KBM-7 (cell line): ENCODE measurements around the gene ARHGEF33.
"Not testable (repeated sequence)": the region's sequence is repeated elsewhere in the genome, so short reads cannot be mapped to it uniquely, and the experiment has no call there.

Experiments used
- DNase-seq: peaks from one replicate; pipeline ENCODE4 v3.0.0-alpha.2; 2015
- in situ Hi-C: fragments of 300-500 bp; cut with MboI; formaldehyde crosslinking; loops from 2 replicates; pipeline ENCODE4 v1.14.3; 2020; ENCODE audit warnings: low sequenced_read_pairs, low pct_unique_long_range_greater_than_20kb, mixed read lengths

The ARHGEF33 gene

DNA sequence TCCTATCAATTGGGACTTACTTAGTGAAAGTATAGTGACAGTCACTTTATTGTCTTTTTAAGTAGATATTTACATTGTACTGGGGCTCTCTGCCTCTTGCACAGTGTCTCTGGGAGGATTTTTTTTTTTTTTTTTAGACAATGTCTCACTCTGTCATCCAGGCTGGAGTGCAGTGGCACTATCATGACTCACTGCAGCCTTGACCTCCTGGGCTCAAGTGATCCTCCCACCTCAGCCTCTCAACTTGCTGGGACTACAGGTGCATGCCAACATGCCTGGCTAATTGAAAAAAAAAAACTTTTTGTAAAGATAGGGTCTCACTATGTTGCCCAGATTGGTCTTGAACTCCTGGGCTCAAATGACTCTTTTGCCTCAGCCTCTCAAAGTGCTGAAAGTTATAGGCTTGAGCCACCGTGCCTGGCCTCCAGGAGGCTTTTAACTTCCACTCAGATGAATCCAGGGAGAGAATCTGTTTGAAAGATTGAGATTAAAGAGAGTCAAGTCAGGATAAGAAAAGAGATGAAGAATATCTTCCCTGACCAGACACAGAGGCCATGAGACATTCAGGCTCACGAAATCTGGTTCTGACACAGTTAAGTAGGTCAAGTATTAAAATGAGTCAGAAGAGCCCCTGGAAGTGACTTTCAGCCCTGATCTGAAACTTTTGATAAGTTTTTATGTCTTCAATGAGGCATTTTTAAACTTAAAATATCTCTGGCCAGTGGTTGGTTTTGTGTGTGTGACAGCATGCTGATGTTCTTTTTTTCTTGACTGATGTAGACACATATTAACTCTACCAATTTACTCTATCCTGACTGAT is 18.3 kb downstream of the ARHGEF33 start:
- DNase-seq: no peak
- in situ Hi-C loops: no loop called here

DNA sequence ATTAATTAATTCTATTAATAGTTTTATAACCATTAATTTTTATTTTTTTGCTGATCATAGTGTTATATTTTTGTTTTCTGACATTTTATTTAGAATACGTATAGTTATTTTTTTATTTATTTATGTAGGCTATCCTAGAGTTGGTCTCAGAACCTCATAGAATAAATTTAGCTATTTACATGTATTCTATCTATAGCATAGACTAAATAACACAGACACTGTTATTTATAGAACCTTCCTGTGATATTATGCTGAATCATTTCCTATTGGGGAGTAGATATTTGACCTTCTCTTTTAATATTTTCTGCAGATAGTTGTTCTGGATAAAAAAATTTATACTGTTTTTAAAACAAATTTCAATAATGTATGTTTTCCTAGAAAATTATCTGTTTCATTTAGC is 20.2 kb downstream of the ARHGEF33 start:
- in situ Hi-C loops: no loop called here

DNA sequence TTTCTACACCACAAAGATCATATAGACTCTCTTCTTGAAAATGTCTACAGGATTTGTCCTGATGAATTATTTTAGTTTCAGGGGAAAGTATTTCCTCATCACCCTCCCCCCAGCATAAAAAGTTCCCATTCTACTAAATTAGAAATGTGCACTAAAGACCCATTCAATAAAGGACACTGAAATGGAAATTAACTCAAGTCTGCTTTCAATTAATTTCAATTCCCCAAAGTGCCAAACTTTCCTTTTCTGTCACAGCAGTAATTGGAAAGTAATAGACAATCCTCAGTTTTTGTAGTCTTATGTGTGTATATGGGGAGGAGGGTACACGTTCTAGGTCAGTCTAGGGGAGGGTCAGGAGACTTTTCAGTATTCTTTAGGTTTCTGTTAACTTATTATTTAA is 21.5 kb downstream of the ARHGEF33 start:
- DNase-seq: no peak
- in situ Hi-C loops: no loop called here

More for the DNA sequence above, 20.2 kb downstream of the ARHGEF33 start:
- no peak for DNase-seq

DNA sequence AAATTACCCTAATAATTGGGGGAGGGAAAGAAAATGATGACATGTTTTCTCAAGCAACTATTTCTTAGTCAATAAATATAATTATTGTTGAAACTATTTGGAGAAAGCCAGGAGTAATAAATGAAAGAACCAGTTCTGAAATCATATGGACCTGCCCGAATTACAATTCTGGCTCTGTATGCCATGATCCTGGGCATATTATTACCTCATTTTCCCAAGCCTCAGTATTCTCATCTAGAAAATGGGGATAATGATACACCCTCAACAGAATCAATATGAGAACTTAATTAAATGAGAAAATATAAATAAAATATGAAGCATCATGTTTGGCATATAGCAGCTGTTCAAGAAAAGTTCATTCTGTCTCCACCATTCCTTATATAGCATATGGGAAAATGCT is 22.9 kb downstream of the ARHGEF33 start:
- in situ Hi-C loops: no loop called here
- no peak for DNase-seq

DNA sequence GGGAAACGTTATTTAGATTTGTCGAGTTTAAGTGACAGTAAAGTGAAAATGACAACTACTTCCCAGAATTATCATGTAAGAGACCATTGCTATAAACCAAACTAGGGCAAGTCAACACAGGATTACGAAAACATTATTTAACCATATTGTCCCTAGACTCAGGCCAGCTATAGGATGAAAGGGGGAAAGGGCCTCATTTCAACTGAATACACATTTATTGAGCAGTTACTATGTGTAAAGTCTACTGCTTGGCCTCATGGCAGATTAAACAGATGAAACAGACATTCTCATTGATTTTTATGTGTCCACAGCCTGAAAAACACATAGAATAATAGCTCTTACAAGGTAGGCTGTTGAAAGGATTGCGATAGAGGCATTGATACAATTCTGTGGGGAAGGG is 32.7 kb downstream of the ARHGEF33 start:
- no peak for DNase-seq
- in situ Hi-C loops: no loop called here

DNA sequence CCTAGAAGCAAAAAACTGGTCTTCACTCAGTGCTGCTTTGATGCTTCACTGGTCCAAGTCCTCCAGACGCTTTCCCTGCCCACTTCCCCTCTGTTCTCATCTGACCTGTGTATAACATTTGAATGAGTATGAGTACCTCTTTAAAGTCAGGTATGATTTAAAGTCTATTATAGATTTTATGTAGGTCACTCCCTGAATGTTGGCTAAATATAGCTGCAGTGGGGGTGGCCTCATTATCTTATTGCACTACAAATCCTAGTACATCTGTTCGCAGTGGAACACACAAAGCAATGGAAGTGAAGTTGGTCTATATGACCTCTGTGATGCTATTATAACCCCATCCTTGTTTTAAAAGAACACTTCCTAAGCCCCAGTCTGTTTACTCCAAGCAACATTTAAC is 33.2 kb downstream of the ARHGEF33 start:
- in situ Hi-C loops: no loop called here
- no peak for DNase-seq

DNA sequence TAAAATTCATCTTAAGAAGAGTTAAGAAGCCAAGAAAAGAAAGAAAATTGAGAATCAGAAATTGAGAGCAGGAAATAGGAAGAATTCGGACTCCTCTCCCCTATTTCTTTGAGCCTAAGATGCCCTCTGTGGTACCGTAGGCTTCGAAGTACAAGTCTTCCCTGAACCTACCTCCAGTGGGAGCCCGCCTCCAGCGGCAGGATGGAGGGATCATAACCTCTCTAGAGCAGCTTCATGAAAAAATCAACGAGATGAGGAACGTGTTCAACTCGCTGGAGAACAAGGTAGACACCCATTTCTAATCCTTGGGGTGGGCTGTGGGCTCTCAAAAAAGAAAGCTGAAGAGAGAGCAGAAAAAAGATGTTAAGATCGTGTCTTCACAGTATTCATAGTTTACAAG is 36.3 kb downstream of the ARHGEF33 start:
- DNase-seq: no peak
- in situ Hi-C loops: no loop called here

DNA sequence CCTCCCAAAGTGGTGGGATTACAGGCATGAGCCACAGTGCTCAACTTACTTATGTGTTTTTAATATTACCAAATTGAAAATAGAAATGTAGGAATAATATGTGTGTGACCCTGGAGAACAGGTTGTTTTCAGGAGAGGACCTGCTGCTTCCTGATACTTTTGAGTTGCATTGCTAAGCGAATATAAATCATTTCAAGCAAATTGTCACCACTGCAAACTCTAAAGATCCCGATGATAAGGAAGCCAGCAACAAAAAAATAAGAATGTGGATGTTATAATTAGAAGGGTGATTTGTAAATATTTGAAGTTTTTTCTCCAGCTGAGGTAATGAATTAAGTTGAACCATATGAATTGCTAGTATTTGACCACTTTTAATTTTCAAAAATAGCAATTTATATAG is 40.9 kb downstream of the ARHGEF33 start:
- in situ Hi-C loops: no loop called here
- no peak for DNase-seq

DNA sequence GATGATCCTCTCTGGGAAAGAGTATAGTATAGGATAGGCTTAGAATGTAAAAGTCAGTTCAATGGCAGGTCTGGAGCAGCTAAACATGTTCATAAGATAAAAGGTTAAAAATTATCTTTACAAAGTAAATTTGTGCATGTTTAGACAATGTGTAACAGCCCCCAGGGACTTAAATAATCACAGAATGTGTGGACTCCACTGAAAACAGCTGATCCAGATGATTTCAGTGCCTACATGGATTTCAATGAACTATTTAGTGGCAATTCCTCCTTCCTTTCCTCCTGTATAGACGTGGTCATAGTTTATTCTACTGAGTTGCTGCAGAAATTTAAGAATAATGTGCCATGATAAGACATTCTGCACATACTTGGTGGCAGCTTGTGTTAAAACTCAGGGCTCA is 42.9 kb downstream of the ARHGEF33 start:
- DNase-seq: no peak
- in situ Hi-C loops: no loop called here

DNA sequence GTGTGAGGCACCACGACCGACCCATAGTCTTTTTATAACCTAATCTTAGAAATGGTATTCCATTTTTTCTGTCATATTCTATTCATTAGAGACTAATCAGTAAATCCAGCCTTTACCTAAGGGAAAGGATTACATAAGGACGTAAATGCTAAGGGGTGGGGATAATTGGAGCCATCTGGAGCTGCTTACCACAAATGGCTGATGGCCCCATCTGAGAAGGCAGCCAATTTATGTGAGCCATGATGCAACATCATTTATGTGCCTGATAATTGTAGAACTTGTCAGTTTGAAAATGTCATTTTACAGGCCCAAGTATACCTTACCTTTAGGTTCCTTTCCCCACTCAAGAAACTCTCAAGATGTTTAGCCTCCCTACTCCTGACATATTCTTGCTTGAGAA is 44.0 kb downstream of the ARHGEF33 start:
- no peak for DNase-seq
- in situ Hi-C loops: no loop called here

DNA sequence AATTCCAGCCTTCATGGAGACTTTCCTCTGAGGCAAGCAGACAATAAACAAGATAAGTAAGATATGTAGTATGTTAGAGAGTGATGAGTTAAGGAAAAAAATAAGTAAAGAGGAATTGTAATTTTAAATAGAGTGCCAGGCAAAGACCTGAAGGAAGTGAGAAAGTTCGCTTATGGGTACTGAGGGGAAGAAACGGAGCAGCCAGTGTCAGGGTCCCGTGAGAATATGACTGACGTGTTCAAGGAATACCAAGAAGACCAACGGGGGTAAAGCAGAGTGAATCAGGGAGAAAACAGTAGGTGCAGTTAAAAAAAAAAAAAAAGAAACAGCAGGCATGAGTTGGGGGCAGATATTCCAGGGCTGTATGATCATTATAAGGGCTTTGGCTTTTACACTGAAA is 45.1 kb downstream of the ARHGEF33 start:
- in situ Hi-C loops: no loop called here
- DNase-seq: no peak

DNA sequence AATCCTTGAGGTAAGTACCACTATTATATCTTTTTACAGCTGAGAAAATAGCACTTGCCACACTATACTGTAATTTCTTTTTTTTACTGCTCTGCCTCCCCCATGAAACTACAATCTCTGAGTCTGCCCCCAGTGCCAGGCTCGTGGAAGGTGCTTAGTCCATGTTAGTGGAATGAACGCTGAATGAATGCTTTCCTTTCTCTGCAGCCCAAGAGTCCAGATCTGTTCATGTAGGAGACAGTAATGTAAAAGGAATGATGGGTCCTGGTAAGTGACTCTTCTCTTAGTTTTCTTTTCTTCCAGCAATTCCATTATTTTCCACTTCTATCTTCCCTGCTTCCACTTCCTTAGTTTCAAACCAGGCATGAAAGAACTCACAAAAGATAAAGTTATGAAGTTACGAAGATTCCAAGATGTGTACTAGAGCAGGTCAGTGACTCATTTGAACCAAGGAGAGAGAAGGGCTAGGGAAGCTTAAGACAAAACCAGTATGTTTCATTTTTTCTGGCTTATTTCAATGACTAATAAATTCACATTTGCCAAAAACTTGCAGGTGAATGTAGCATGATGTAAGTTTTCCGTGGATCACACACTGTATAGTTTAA is 46.0 kb downstream of the ARHGEF33 start:
- in situ Hi-C loops: no loop called here
- no peak for DNase-seq

DNA sequence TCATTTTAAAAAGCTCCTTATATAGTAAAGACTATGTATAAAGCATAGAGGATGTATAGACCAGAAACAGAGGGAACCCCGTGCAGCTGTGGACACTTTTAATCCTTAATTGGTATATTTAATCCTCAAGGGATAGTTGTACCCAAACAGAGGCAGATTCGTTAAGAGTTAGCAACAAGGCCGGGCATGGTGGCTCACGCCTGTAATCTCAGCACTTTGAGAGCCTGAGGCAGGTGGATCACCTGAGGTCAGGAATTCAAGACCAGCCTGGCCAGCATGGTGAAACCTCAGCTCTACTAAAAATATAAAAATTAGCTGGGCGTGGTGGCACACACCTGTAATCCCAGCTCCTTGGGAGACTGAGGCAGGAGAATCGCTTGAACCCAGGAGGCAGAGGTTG is 46.8 kb downstream of the ARHGEF33 start:
- DNase-seq, in situ Hi-C loops: not testable (repeated sequence)

DNA sequence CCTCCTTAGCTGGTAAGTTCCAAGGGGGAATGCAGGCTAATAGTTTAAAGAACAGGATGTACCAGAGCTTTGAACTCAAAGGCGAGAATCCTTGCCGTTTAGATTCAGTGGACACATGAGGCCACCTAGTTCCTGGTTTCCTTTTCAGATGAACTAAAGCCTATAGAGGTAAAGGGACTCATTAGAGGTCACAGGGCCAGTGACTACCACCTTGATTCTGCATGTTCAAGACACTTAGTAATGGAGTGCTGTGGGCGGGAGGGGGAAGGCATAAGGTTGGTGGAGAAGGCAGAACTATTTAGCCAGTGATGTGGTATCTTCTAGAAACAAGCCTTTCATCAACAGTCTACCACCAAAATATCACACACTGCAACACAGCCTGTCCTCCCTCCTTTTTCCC is 47.9 kb downstream of the ARHGEF33 start:
- in situ Hi-C loops: no loop called here
- no peak for DNase-seq

DNA sequence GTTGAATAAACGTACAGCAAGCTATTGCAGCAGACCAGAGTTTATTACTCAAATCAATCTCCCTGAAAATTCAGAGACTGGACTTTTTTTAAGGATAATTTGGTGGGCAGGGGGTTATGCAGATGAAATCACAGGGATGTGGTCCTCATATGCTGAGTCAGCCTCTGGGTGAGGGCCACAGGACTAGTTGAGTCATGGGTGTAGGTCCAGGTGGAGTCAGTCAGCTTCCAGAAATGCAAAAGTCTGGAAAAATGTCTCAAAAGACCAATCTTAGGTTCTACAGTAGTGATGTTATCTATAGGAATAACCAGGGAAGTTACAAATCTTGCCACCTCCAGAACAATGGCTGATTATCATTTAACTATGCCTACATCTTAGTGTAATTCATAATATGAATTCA is 51.1 kb downstream of the ARHGEF33 start:
- no peak for DNase-seq
- in situ Hi-C loops: no loop called here

DNA sequence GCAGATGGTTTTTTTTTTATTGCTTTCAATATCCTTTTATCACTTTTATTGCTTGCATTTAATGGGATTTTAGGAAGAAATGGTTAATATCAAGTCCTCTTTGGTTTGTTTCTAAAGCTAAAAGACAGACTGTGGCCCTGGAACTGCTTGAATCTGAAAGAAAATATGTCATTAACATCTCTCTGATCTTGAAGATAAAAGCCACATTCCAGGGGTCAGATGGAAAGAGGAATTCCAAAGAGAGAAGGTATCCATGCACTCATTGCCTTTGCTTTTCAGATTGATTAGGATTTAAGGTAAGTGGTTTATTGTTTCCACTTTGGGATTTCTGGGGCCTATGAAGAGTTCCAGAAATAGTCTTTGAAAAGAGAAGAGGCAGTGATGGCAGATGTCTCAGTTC is 54.1 kb downstream of the ARHGEF33 start:
- no peak for DNase-seq
- in situ Hi-C loops: no loop called here

DNA sequence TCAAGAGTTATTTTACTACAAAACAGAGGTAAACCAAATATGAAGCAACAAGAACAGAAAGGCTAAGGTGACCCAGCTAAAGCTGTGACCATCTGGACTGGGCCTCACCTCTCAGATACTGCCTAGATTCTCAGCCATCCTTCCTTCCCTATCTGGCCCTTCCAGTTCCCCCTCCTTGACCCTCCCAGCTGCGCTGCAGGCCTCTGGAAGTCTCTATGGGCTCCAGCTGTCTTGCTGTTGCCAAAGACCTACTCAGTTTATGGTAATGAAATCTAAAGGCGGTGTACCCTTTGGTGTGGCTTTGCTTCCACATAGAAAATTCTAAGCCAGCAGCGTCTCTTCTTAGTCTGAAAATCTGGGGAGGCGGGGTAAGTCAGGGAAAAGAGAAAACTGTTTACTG is 55.7 kb downstream of the ARHGEF33 start:
- DNase-seq: no peak
- in situ Hi-C loops: no loop called here

DNA sequence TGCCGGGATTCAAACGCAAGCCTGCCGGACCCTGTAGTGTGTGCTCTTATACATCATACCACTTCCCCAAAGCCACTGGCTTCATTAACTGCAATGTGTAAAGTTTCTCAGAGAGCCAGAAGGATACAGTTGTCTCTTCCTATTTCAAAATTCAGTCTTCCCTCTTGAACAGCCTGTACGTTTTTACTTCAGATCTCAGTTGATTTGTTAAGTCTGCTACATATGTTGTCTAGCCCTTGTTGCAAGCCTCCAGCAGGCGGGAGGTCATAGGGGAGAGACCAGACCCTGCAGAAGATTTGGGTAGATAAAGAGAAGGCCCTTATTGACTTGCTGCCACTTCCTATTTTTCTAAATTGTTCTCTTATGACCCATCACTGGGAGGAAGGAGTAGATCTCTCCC is 56.2 kb downstream of the ARHGEF33 start:
- in situ Hi-C loops: no loop called here
- DNase-seq: peak; percentile 84

DNA sequence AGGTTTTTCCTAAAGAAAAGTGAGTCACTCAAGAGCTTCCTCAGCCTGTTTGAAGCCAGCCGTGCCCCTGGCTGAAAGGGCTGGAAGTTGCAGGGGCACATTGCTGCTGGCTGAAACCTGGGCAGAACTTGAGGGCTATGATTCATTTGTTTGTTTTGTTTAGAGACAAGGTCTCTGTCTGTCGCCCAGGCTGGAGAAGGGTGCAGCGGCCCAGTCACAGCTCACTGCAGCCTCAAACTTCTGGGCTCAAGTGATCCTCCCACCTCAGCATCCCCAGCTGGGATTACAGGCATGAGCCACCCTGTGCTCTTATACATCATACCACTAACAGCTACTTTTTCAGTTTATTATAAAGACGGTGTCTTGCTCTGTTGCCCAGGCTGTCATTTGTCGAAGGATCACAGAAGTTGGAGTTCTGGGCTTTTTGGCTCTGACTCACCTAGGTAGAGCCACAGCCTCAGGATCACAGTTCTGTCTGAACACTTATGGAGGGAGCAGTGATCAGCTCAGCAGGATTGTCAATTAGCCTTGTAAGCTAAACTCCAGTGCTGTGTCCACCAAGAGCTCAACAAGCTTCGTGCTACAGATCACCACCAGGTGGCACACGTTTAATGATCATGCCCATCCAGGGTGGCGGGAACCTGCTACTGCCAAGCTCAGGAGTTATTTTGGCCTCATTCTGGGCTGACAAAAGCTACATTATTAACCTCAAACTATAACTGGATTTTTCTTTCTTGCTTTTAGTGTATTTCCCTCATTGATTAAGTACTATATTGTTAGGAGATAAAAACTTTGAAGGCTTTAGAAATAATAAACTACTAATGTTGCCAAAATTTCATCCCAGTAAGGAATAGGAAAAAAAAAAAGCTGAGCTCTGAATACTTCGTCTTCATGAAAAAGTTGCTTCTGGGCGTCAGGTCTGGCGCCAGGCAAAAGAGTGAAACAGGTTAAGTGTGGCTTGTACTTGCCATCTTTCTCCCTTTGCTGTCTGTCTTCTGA is 57.9 kb downstream of the ARHGEF33 start:
- in situ Hi-C loops: no loop called here
- peak; percentile 75 for DNase-seq

DNA sequence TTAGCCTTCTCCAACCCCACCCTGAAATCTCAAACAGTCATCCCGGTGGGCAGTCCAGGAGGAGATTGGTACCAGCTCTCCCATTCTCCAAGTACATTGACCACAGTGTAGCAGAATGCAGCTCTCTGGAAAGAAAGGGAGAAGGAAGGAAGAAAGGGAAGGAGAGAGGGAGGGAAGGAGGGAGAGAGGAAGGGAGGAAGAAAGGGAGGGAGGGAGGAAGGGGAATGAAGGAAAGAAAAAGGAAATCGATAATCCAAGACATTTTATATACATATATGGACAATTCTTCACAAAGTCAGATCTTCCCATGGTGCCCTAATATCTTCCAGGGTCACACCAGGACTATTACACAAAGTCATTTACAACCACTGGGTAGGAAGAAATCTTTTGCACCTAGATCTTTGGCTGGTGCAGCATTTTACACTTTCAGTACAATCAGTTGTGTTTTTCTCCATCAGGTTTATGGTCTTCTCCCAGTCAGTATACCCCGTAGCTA is 58.8 kb downstream of the ARHGEF33 start:
- in situ Hi-C loops: no loop called here
- no peak for DNase-seq
